Astrocyte of the hippocampus (primary cell): Measurements from ENCODE around the gene ITIH1.
"Not testable (repeated sequence)": the region's sequence is repeated elsewhere in the genome, so short reads cannot be mapped to it uniquely, and the experiment has no call there.

Experiments
- DNase-seq: peaks from one replicate; pipeline ENCODE4 v3.0.0; 2011; ENCODE audit warnings: low read depth, low spot score

The ITIH1 gene

GRCh38 chr3:52774066-52774713 lies 3.2 kb upstream of the ITIH1 start:
- DNase-seq, result no peak

GRCh38 chr3:52774901-52775864 lies 2.2 kb upstream of the ITIH1 start:
- no peak for DNase-seq

- no peak for DNase-seq
Measured at GRCh38 chr3:52775877-52776276, 1.5 kb upstream of the ITIH1 start.

- DNase-seq, result not testable (repeated sequence)
Measured at GRCh38 chr3:52776486-52776885, 913 bp upstream of the ITIH1 start.

GRCh38 chr3:52777959-52778805 lies 783 bp downstream of the ITIH1 start:
- no peak for DNase-seq

- DNase-seq, result no peak
Measured at GRCh38 chr3:52779011-52779836, 1.8 kb downstream of the ITIH1 start.

GRCh38 chr3:52779837-52780585 lies 2.6 kb downstream of the ITIH1 start:
- no peak for DNase-seq

GRCh38 chr3:52781741-52782140 lies 4.3 kb downstream of the ITIH1 start:
- no peak for DNase-seq

- DNase-seq, result no peak
Measured at GRCh38 chr3:52782412-52783210, 5.2 kb downstream of the ITIH1 start.

- DNase-seq, result no peak
Measured at GRCh38 chr3:52783211-52783555, 5.8 kb downstream of the ITIH1 start.

- no peak for DNase-seq
Measured at GRCh38 chr3:52784021-52784621, 6.7 kb downstream of the ITIH1 start.

- no peak for DNase-seq
Measured at GRCh38 chr3:52784931-52785590, 7.7 kb downstream of the ITIH1 start.

GRCh38 chr3:52786330-52787215 lies 9.2 kb downstream of the ITIH1 start:
- no peak for DNase-seq

GRCh38 chr3:52787246-52787645 lies 9.8 kb downstream of the ITIH1 start:
- DNase-seq, result no peak

GRCh38 chr3:52787672-52788625 lies 10.6 kb downstream of the ITIH1 start:
- no peak for DNase-seq
